ENCODE data around the gene EYS.

The EYS gene

GRCh38 chr6:65285275-65285674 is 421.8 kb downstream of the EYS start:
- TF ChIP-seq, protein P1, sequence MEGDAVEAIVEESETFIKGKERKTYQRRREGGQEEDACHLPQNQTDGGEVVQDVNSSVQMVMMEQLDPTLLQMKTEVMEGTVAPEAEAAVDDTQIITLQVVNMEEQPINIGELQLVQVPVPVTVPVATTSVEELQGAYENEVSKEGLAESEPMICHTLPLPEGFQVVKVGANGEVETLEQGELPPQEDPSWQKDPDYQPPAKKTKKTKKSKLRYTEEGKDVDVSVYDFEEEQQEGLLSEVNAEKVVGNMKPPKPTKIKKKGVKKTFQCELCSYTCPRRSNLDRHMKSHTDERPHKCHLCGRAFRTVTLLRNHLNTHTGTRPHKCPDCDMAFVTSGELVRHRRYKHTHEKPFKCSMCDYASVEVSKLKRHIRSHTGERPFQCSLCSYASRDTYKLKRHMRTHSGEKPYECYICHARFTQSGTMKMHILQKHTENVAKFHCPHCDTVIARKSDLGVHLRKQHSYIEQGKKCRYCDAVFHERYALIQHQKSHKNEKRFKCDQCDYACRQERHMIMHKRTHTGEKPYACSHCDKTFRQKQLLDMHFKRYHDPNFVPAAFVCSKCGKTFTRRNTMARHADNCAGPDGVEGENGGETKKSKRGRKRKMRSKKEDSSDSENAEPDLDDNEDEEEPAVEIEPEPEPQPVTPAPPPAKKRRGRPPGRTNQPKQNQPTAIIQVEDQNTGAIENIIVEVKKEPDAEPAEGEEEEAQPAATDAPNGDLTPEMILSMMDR (IDR thresholded peaks at IDR 0.05): no peak
- no peak overlapping the region for H3K4me3 Mint-ChIP-seq
- H3K4me1 Mint-ChIP-seq: no peaks in the 10 kb centered on the region
- H3K36me3 Mint-ChIP-seq (ENCODE audit: low read depth): no peaks in the 10 kb centered on the region
- no peaks in the 10 kb centered on the region for H3K27me3 Mint-ChIP-seq (ENCODE audit: low read depth, poor library complexity)
- no peaks in the 10 kb centered on the region for H3K9me3 Mint-ChIP-seq
- DNase-seq: no peak
- H3K27ac Mint-ChIP-seq: no peak overlapping the region

DNA sequence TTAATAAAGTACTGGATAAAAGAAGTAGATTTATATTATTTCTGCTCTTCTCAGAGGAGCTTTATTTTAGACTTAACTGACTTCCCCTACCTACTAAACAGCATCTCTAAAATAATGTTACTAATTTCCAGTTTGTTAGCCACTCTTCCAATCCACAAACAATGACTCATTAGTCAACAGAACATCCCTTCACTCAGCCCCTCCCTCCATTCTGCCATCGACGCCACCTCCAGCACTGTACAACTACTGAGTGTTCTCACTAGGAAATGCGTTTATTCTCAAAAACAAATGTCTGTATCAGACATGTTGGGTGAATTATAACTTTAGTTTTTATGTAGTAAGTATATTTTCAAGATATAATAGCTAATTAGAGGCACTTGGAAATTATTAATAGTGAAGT is 427.0 kb downstream of the EYS start:
- no peaks in the 10 kb centered on the region for H3K4me1 Mint-ChIP-seq
- no peak for DNase-seq
- H3K4me3 Mint-ChIP-seq: no peak overlapping the region
- no peak overlapping the region for H3K27ac Mint-ChIP-seq
- TF ChIP-seq, protein P1 (IDR thresholded peaks at IDR 0.05): no peak
- H3K9me3 Mint-ChIP-seq: no peaks in the 10 kb centered on the region
- H3K27me3 Mint-ChIP-seq (ENCODE audit: low read depth, poor library complexity): no peaks in the 10 kb centered on the region
- no peaks in the 10 kb centered on the region for H3K36me3 Mint-ChIP-seq (ENCODE audit: low read depth)

DNA sequence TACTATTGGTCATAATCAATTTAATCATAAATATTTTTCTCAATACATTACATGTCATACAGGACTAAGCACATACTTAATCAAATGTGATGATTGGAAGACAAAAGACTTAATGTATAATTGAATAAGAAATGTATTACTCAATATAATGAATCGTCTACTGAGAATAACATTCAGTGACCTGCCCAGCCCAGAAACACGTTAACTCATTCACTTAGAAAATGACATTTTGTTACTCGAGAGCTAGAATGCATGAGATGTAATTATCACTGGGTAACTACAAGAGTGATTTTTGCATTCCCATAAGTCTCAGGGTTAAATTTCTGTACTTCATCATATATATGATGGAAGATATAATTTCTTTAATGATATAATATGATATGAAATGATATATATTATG is 444.8 kb downstream of the EYS start:
- Mint-ChIP-seq H3K4me1 (peaks cover 5% of the 10 kb centered on the region), H3K27ac (no peak overlapping the region), H3K4me3 (no peak overlapping the region), H3K27me3 (ENCODE audit: low read depth, poor library complexity) (peaks cover 4% of the 10 kb centered on the region), H3K36me3 (ENCODE audit: low read depth) (no peaks in the 10 kb centered on the region), H3K9me3 (peaks cover 5% of the 10 kb centered on the region)
- no peak for DNase-seq
- TF ChIP-seq, protein P1 (IDR thresholded peaks at IDR 0.05): no peak

GRCh38 chr6:65259982-65260381 is 447.0 kb downstream of the EYS start:
- H3K27me3 Mint-ChIP-seq (ENCODE audit: low read depth, poor library complexity): peaks cover 4% of the 10 kb centered on the region
- H3K9me3 Mint-ChIP-seq: peaks cover 13% of the 10 kb centered on the region
- peaks cover 5% of the 10 kb centered on the region for H3K4me1 Mint-ChIP-seq
- H3K36me3 Mint-ChIP-seq (ENCODE audit: low read depth): no peaks in the 10 kb centered on the region
- TF ChIP-seq, protein P1 (IDR thresholded peaks at IDR 0.05): no peak
- DNase-seq: no peak
- H3K27ac Mint-ChIP-seq: no peak overlapping the region
- H3K4me3 Mint-ChIP-seq: no peak overlapping the region

DNA sequence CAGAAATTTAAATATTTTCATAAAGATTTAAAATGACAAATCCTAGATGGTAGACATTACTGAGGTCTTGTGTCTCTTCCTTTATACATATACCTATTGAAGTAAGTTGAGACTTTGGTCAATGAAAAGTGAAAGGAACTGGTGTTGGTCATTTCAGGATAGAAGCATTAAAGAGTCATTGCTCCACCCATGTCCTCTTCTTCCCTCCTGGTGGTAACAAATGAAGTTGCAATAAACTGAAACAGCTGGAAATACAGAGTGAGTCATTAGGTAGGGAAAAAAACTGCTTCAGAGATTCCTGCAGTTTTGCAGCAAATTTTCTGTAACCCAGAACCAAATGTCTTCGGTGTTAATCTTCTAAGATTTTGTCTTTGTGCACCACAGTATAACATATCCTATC is 448.0 kb downstream of the EYS start:
- DNase-seq: no peak
- Mint-ChIP-seq H3K4me3 (no peak overlapping the region), H3K4me1 (peaks cover 5% of the 10 kb centered on the region), H3K36me3 (ENCODE audit: low read depth) (no peaks in the 10 kb centered on the region), H3K27me3 (ENCODE audit: low read depth, poor library complexity) (peaks cover 6% of the 10 kb centered on the region), H3K27ac (no peak overlapping the region), H3K9me3 (peaks cover 13% of the 10 kb centered on the region)
- TF ChIP-seq, protein P1 (IDR thresholded peaks at IDR 0.05): peak; percentile 24

GRCh38 chr6:65253041-65253440 is 454.0 kb downstream of the EYS start:
- H3K27me3 Mint-ChIP-seq (ENCODE audit: low read depth, poor library complexity): peaks cover 3% of the 10 kb centered on the region
- H3K9me3 Mint-ChIP-seq: peaks cover 13% of the 10 kb centered on the region
- no peaks in the 10 kb centered on the region for H3K4me1 Mint-ChIP-seq
- no peak overlapping the region for H3K4me3 Mint-ChIP-seq
- no peak for DNase-seq
- no peaks in the 10 kb centered on the region for H3K36me3 Mint-ChIP-seq (ENCODE audit: low read depth)
- H3K27ac Mint-ChIP-seq: no peak overlapping the region
- TF ChIP-seq, protein P1 (IDR thresholded peaks at IDR 0.05): no peak
